NK-92 treated with Interleukin-12 subunit alpha and Interleukin-12 subunit beta, amount 100 ng/mL, for 24 hours (cell line): ENCODE measurements around the gene SPECC1L.
A peak's percentile ranks its signal among the peaks of the same experiment; 100 is the strongest.
"Not testable (repeated sequence)": the region's sequence is repeated elsewhere in the genome, so short reads cannot be mapped to it uniquely, and the experiment has no call there.

Experiments used
- DNase-seq: peaks from one replicate; lab custom pipeline; 2025; lab: John Stamatoyannopoulos, UW

The SPECC1L gene, protein sequence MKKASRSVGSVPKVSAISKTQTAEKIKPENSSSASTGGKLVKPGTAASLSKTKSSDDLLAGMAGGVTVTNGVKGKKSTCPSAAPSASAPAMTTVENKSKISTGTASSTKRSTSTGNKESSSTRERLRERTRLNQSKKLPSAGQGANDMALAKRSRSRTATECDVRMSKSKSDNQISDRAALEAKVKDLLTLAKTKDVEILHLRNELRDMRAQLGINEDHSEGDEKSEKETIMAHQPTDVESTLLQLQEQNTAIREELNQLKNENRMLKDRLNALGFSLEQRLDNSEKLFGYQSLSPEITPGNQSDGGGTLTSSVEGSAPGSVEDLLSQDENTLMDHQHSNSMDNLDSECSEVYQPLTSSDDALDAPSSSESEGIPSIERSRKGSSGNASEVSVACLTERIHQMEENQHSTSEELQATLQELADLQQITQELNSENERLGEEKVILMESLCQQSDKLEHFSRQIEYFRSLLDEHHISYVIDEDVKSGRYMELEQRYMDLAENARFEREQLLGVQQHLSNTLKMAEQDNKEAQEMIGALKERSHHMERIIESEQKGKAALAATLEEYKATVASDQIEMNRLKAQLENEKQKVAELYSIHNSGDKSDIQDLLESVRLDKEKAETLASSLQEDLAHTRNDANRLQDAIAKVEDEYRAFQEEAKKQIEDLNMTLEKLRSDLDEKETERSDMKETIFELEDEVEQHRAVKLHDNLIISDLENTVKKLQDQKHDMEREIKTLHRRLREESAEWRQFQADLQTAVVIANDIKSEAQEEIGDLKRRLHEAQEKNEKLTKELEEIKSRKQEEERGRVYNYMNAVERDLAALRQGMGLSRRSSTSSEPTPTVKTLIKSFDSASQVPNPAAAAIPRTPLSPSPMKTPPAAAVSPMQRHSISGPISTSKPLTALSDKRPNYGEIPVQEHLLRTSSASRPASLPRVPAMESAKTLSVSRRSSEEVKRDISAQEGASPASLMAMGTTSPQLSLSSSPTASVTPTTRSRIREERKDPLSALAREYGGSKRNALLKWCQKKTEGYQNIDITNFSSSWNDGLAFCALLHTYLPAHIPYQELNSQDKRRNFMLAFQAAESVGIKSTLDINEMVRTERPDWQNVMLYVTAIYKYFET

DNA sequence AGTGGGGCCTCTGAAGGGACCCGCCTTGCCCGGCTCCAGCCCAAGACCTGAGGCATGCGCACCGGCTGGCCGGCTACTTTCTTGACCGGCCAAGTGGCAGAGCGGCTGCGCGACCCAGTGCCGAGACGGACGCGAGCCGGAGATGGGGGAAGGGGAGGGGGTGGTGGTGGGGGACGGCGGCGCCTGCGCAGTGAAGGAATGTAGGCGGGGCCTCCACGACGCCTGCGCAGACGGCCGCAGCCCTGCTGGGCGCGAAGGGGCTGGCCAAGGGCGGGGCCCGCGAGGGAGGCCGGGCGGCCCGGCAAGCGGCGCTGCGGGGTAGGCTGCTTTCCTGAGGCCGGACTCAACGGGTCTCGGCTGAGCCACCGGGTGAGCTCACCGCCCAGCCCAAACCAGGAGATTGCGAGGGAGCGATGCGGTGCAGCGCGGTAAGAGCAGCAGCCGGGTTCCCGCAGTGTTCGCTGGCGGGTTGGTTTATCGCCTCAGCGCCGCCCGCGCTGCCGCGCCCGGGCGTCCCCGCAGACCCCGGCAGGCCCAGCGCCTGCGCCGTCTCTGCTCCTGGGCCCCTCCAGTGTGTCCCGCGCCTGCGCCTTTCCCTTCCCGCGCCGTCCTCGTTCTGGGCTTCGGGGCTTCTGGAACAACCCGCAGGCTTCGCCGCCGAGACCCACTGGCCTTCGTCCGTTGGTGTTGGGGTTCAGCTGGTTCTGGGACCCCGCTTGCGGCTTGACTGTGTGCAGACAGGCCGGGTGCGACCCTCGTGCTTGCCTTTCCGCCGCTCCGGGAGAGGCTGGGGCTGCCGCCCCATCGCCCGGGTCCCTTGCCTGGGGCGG lies at the start of gene SPECC1L:
SPECC1L (plus strand) TSS at position 276 of the 830 bp plus-strand sequence. CDS start 31,401 bp downstream, outside the sequence.
- peak; percentile 86 for DNase-seq

GRCh38 chr22:24224468-24224867 lies 46.2 kb upstream of the SPECC1L start:
- no peak for DNase-seq

- DNase-seq: no peak
These were observed 45.5 kb upstream of the SPECC1L start for GRCh38 chr22:24225044-24225601.

GRCh38 chr22:24225951-24226350 lies 44.7 kb upstream of the SPECC1L start:
- no peak for DNase-seq

- DNase-seq: peak; percentile 47
These were observed 39.5 kb upstream of the SPECC1L start for GRCh38 chr22:24230911-24231656.

- no peak for DNase-seq
These were observed 38.9 kb upstream of the SPECC1L start for GRCh38 chr22:24231706-24232105.

- no peak for DNase-seq
These were observed 38.5 kb upstream of the SPECC1L start for GRCh38 chr22:24232124-24232523.

DNA sequence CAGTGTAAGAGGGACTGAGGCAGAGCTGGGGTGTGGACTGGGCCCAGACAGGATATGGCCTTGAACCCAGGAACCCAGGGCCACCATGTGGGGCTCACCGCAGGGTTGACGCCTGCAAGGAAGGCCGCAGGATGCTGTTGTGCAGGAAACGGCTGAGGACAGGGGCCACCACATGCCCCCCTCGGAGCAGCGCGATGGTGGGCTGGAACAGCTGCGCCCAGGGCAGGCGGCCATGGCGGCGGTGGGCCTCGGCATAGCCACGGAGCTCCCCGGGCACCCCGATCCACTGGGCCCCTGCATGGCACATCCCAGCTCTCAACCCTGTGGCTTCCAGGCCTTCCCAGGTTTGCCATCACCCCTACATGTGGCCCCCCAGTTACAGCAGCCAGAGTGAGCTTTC lies 37.9 kb upstream of the SPECC1L start:
- DNase-seq: no peak

DNA sequence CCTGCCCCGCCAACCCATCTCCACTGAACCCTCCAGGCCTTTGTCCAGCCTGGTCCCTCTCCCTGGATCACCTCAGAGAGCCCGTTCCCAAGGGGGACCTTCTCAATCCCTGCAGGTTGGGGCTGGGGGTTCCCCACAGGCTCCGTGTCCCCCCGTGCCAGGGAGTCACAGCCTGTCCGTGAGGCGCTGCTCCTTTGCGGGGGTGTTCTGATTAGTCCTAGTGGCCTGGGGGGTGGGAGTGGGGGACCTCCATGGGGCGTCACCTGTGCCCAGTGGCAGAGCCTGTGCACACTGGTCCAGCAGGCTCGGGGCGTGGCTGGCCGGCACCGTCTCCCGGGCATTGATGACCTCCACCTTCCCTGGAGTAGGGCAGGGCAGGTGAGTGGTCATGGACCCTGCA lies 37.4 kb upstream of the SPECC1L start:
- DNase-seq: no peak

- no peak for DNase-seq
These were observed 36.8 kb upstream of the SPECC1L start for GRCh38 chr22:24233816-24234215.

- DNase-seq: no peak
These were observed 35.3 kb upstream of the SPECC1L start for GRCh38 chr22:24235315-24235714.

- DNase-seq: no peak
These were observed 34.0 kb upstream of the SPECC1L start for GRCh38 chr22:24236656-24237055.

DNA sequence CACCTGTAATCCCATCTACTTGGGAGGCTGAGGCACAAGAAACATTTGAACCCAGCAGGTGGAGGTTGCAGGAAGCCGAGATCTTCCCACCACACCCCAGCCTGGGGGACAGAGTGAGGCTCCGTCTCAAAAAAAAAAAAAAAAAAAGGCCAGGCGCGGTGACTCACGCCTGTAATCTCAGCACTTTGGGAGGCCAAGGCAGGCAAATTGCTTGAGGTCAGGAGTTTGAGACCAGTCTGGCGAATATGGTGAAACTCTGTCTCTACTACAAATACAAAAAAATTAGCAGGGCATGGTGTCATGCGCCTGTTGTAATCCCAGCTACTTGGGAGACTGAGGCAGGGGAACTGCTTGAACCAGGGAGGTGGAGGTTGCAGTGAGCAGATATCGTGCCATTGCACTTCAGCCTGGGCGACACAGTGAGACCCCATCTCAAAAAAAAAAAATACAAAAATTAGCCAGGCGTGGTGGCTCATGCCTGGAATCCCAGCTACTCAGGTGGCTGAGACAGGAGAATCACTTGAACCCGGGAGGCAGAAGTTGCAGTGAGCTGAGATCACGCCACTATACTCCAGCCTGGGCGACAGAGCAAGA lies 32.4 kb upstream of the SPECC1L start:
- not testable (repeated sequence) for DNase-seq

- DNase-seq: no peak
These were observed 30.2 kb upstream of the SPECC1L start for GRCh38 chr22:24240381-24240780.

- DNase-seq: not testable (repeated sequence)
These were observed 29.5 kb upstream of the SPECC1L start for GRCh38 chr22:24240985-24241692.

GRCh38 chr22:24243417-24243816 lies 27.2 kb upstream of the SPECC1L start:
- DNase-seq: not testable (repeated sequence)

DNA sequence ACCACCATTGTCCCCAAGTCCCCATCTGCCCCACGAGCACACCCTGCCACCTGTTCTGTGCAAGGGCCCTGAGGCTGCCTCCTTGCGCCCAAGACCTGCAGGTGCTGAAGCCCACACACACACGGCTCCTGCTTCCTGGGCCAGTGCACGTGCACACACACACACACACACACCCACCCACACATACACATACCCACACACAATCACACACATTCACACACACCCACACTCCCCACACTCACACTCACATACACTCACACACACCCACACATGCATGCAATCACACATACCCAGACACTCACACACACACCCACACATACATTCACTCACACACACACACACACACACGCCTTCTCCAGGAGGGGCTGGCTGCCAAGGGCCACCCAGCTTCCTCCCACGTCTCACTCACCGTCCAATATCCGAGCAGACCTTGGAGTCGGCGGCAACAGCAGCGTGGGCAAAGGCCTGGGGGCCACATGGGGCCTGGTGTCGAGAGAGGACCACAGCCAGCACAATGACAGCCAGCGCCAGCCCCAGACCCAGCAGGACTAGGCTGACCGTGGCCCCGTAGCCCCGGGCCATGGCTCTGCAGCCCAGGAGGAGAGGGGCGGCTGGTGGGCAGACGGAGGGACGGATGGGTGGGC lies 26.4 kb upstream of the SPECC1L start:
- DNase-seq: no peak

GRCh38 chr22:24245030-24245431 lies 25.6 kb upstream of the SPECC1L start, which contains the start of gene GGT5:
GGT5 (minus strand) TSS chr22:24245082; CDS start chr22:24244725, 357 bp downstream.
- DNase-seq: not testable (repeated sequence)
